ENCODE results near the gene RALGAPA2. TPM values are rescaled to one million over a fixed set of nuclear protein-coding genes. Genes with fewer than 3 reads are reported as not detected.

Gene RALGAPA2
- total RNA-seq, 1 donor from 2014 or later: 17.2 TPM

- intact Hi-C loops (cut with micrococcal nuclease): no loop called here
Measured at GRCh38 chr20:20685635-20686034, 26.8 kb downstream of the RALGAPA2 start.

- intact Hi-C loops (cut with micrococcal nuclease): no loop called here
Measured at GRCh38 chr20:20683481-20684321, 28.7 kb downstream of the RALGAPA2 start.

- intact Hi-C loops (cut with micrococcal nuclease): no loop called here
Measured at GRCh38 chr20:20683020-20683419, 29.4 kb downstream of the RALGAPA2 start.

- intact Hi-C loops (cut with micrococcal nuclease): no loop called here
Measured at GRCh38 chr20:20680991-20681508, 31.4 kb downstream of the RALGAPA2 start.

- intact Hi-C loops (cut with micrococcal nuclease): no loop called here
Measured at GRCh38 chr20:20679316-20679715, 33.1 kb downstream of the RALGAPA2 start.

- intact Hi-C loops (cut with micrococcal nuclease): no loop called here
Measured at GRCh38 chr20:20677186-20677585, 35.3 kb downstream of the RALGAPA2 start.

GRCh38 chr20:20668639-20669038 is 43.8 kb downstream of the RALGAPA2 start:
- intact Hi-C loops (cut with micrococcal nuclease): loop anchor here (5.0 kb wide), 1 partner anchor 44 kb away; the partner anchor contains the start of gene RALGAPA2

GRCh38 chr20:20666359-20666758 is 46.1 kb downstream of the RALGAPA2 start:
- intact Hi-C loops (cut with micrococcal nuclease): loop anchor here (5.0 kb wide), 1 partner anchor 46 kb away; the partner anchor contains the start of gene RALGAPA2

GRCh38 chr20:20665606-20666332 is 46.7 kb downstream of the RALGAPA2 start:
- intact Hi-C loops (cut with micrococcal nuclease): loop anchor here (1.0 to 5.0 kb wide), 2 partner anchors 47 to 160 kb away; partner anchors contain the start of gene RALGAPA2

GRCh38 chr20:20664795-20665589 is 47.5 kb downstream of the RALGAPA2 start:
- intact Hi-C loops (cut with micrococcal nuclease): loop anchor here (1.0 to 5.0 kb wide), 2 partner anchors 47 to 160 kb away; partner anchors contain the start of gene RALGAPA2

GRCh38 chr20:20663841-20664240 is 48.6 kb downstream of the RALGAPA2 start:
- intact Hi-C loops (cut with micrococcal nuclease): no loop called here

- intact Hi-C loops (cut with micrococcal nuclease): no loop called here
Measured at GRCh38 chr20:20658871-20659431, 53.5 kb downstream of the RALGAPA2 start.

- intact Hi-C loops (cut with micrococcal nuclease): no loop called here
Measured at GRCh38 chr20:20658123-20658522, 54.3 kb downstream of the RALGAPA2 start.

- intact Hi-C loops (cut with micrococcal nuclease): no loop called here
Measured at GRCh38 chr20:20657092-20657491, 55.4 kb downstream of the RALGAPA2 start.

GRCh38 chr20:20655883-20656282 is 56.6 kb downstream of the RALGAPA2 start:
- intact Hi-C loops (cut with micrococcal nuclease): no loop called here

- intact Hi-C loops (cut with micrococcal nuclease): no loop called here
Measured at GRCh38 chr20:20649945-20650344, 62.5 kb downstream of the RALGAPA2 start.

GRCh38 chr20:20643927-20644326 is 68.5 kb downstream of the RALGAPA2 start:
- intact Hi-C loops (cut with micrococcal nuclease): no loop called here

GRCh38 chr20:20641783-20642182 is 70.7 kb downstream of the RALGAPA2 start:
- intact Hi-C loops (cut with micrococcal nuclease): no loop called here

- intact Hi-C loops (cut with micrococcal nuclease): no loop called here
Measured at GRCh38 chr20:20638878-20639277, 73.6 kb downstream of the RALGAPA2 start.

GRCh38 chr20:20637998-20638725 is 74.3 kb downstream of the RALGAPA2 start:
- intact Hi-C loops (cut with micrococcal nuclease): no loop called here
